Parathyroid adenoma (tissue), 2 donors: ENCODE data around the gene TNNC1.

Experiments used
- H2AFZ ChIP-seq: fragments of 300-600 bp; sonication (generic); one replicate; pipeline ENCODE4 v1.7.0; 2017; ENCODE audit warnings: antibody characterized with exemption, mild to moderate bottlenecking
- H3K27ac ChIP-seq: fragments of 300-600 bp; sonication (generic); one replicate; pipeline ENCODE4 v1.7.0; 2017
- H3K27me3 ChIP-seq: fragments of 300-600 bp; sonication (generic); one replicate; pipeline ENCODE4 v1.7.0; 2017; ENCODE audit warnings: low read length; ENCODE audit not compliant: control insufficient read depth, insufficient read depth
- H3K36me3 ChIP-seq: fragments of 300-600 bp; sonication (generic); one replicate; pipeline ENCODE4 v1.7.0; 2017; ENCODE audit warnings: low read length; ENCODE audit not compliant: control insufficient read depth, insufficient read depth
- H3K4me1 ChIP-seq: fragments of 300-600 bp; sonication (generic); one replicate; pipeline ENCODE4 v1.7.0; 2017; ENCODE audit warnings: control low read depth
- H3K4me2 ChIP-seq: fragments of 300-600 bp; sonication (generic); one replicate; pipeline ENCODE4 v1.7.0; 2017; ENCODE audit warnings: low read length
- H3K4me3 ChIP-seq: fragments of 300-600 bp; sonication (generic); one replicate; pipeline ENCODE4 v1.7.0; 2017; ENCODE audit warnings: low read depth, low read length
- H3K79me2 ChIP-seq: fragments of 300-600 bp; sonication (generic); one replicate; pipeline ENCODE4 v1.7.0; 2017; ENCODE audit warnings: control low read depth
- H3K9ac ChIP-seq: fragments of 300-600 bp; sonication (generic); one replicate; pipeline ENCODE4 v1.7.0; 2017; ENCODE audit warnings: mild to moderate bottlenecking
- H3K9me3 ChIP-seq: fragments of 300-600 bp; sonication (generic); one replicate; pipeline ENCODE4 v1.7.0; 2017; ENCODE audit warnings: low read length; ENCODE audit not compliant: control insufficient read depth
- CTCF ChIP-seq: fragments of 300-600 bp; sonication (generic); IDR thresholded peaks from one replicate; pipeline ENCODE4 v1.7.0; 2017; ENCODE audit warnings: antibody characterized with exemption, mild to moderate bottlenecking
- donor health status: primary hyperparathyroidism.

TNNC1 gene

GRCh38 chr3:52443268-52443610 lies 10.6 kb downstream of the TNNC1 start:
- Histone ChIP-seq H3K4me3 (no peak overlapping the region), H3K36me3 (no peaks in the 10 kb centered on the region), H3K4me2 (no peak overlapping the region), H3K27ac (no peak overlapping the region), H3K9me3 (no peaks in the 10 kb centered on the region), H2AFZ (no peak overlapping the region), H3K27me3 (no peaks in the 10 kb centered on the region), H3K79me2 (no peaks in the 10 kb centered on the region), H3K9ac (no peak overlapping the region), H3K4me1 (peaks cover 3% of the 10 kb centered on the region)
- TF ChIP-seq CTCF: no peak

GRCh38 chr3:52442409-52443267 lies 11.2 kb downstream of the TNNC1 start:
- Histone ChIP-seq H2AFZ (no peak overlapping the region), H3K4me1 (peaks cover 3% of the 10 kb centered on the region), H3K9ac (no peak overlapping the region), H3K9me3 (no peaks in the 10 kb centered on the region), H3K79me2 (no peaks in the 10 kb centered on the region), H3K4me3 (no peak overlapping the region), H3K36me3 (no peaks in the 10 kb centered on the region), H3K4me2 (no peak overlapping the region), H3K27me3 (no peaks in the 10 kb centered on the region), H3K27ac (no peak overlapping the region)
- no peak for TF ChIP-seq CTCF

GRCh38 chr3:52441772-52442332 lies 12.0 kb downstream of the TNNC1 start:
- Histone ChIP-seq H3K27me3 (no peaks in the 10 kb centered on the region), H3K4me3 (no peak overlapping the region), H3K9ac (no peak overlapping the region)

GRCh38 chr3:52441091-52441771 lies 12.6 kb downstream of the TNNC1 start:
- no peak overlapping the region for H3K27ac ChIP-seq
- H3K4me3 ChIP-seq: no peak overlapping the region
- TF ChIP-seq CTCF: no peak
- no peak overlapping the region for H3K4me2 ChIP-seq
- no peaks in the 10 kb centered on the region for H3K9me3 ChIP-seq
- H2AFZ ChIP-seq: no peak overlapping the region
- no peaks in the 10 kb centered on the region for H3K27me3 ChIP-seq
- H3K4me1 ChIP-seq: peaks cover 3% of the 10 kb centered on the region
- H3K36me3 ChIP-seq: no peaks in the 10 kb centered on the region
- H3K9ac ChIP-seq: no peak overlapping the region
- no peaks in the 10 kb centered on the region for H3K79me2 ChIP-seq

More at GRCh38 chr3:52441772-52442332, 12.0 kb downstream of the TNNC1 start:
- TF ChIP-seq CTCF: no peak
- peaks cover 3% of the 10 kb centered on the region for H3K4me1 ChIP-seq
- H3K27ac ChIP-seq: no peak overlapping the region
- no peak overlapping the region for H2AFZ ChIP-seq
- no peaks in the 10 kb centered on the region for H3K36me3 ChIP-seq
- H3K4me2 ChIP-seq: no peak overlapping the region
- no peaks in the 10 kb centered on the region for H3K9me3 ChIP-seq
- no peaks in the 10 kb centered on the region for H3K79me2 ChIP-seq
